Activated CD4-positive, alpha-beta memory T cell treated with anti-CD3 and anti-CD28 coated beads, Interleukin-2, amount 10 ng/mL, durations not matched to agents 7 days and 5 days (primary cell): ENCODE measurements around the gene SYT14. TPM values are rescaled to one million over a fixed set of nuclear protein-coding genes. Genes with fewer than 3 reads are reported as not detected.
"Not testable (repeated sequence)": the region's sequence is repeated elsewhere in the genome, so short reads cannot be mapped to it uniquely, and the experiment has no call there.

Experiments used
- CTCF ChIA-PET: fragments of 350-600 bp; sonication (Branson Sonifier 250); formaldehyde crosslinking; loops from one replicate; lab custom pipeline; 2021; ENCODE audit warnings: antibody characterized with exemption, inconsistent platforms; lab: Charles Lee
- POLR2A ChIA-PET: fragments of 350-600 bp; sonication (Branson Sonifier 250); formaldehyde crosslinking; loops from one replicate; lab custom pipeline; 2021; ENCODE audit warnings: antibody characterized with exemption; lab: Charles Lee
- DNase-seq: peaks from one replicate; pipeline ENCODE4 v3.0.0-alpha.2; 2020
- H3K27ac Mint-ChIP-seq: one replicate; pipeline ENCODE4 v1.8.0; 2021; ENCODE audit warnings: mild to moderate bottlenecking, mixed read lengths
- H3K27me3 Mint-ChIP-seq: one replicate; pipeline ENCODE4 v1.8.0; 2021; ENCODE audit warnings: mixed read lengths
- H3K36me3 Mint-ChIP-seq: one replicate; pipeline ENCODE4 v1.8.0; 2021; ENCODE audit warnings: low read depth, mixed read lengths
- H3K4me1 Mint-ChIP-seq: one replicate; pipeline ENCODE4 v1.8.0; 2021; ENCODE audit warnings: mixed read lengths
- H3K4me3 Mint-ChIP-seq: one replicate; pipeline ENCODE4 v1.8.0; 2021; ENCODE audit warnings: mild to moderate bottlenecking, mixed read lengths
- H3K9me3 Mint-ChIP-seq: one replicate; pipeline ENCODE4 v1.8.0; 2021; ENCODE audit warnings: mixed read lengths
- total RNA-seq, 2 experiments: library from RNA; stranded (reverse); gene quantifications; one replicate each; pipeline ENCODE4 v1.2.3, GENCODE V29; 2021

The SYT14 gene
- total RNA-seq, 2 experiments from 2014 or later = not detected

- Mint-ChIP-seq H3K36me3 (no peaks in the 10 kb centered on the region), H3K4me3 (no peak overlapping the region), H3K27me3 (no peaks in the 10 kb centered on the region), H3K9me3 (peaks cover 4% of the 10 kb centered on the region), H3K4me1 (no peaks in the 10 kb centered on the region), H3K27ac (no peak overlapping the region)
- no peak for DNase-seq
- POLR2A ChIA-PET = interaction anchor here (0.6 kb wide), 1 partner anchor 919 kb away, joined by 3 read pairs; no protein-coding TSS in a partner anchor
- CTCF ChIA-PET = no interaction called here
These were observed 166.1 kb downstream of the SYT14 start for GRCh38 chr1:210104103-210104502.

- CTCF ChIA-PET, H3K36me3 Mint-ChIP-seq, DNase-seq, H3K4me1 Mint-ChIP-seq, H3K9me3 Mint-ChIP-seq, H3K27ac Mint-ChIP-seq, POLR2A ChIA-PET, H3K4me3 Mint-ChIP-seq, H3K27me3 Mint-ChIP-seq: not testable (repeated sequence)
These were observed 174.9 kb downstream of the SYT14 start for GRCh38 chr1:210112906-210113305.

- H3K27ac Mint-ChIP-seq = no peak overlapping the region
- DNase-seq = no peak
- H3K4me1 Mint-ChIP-seq = no peaks in the 10 kb centered on the region
- H3K36me3 Mint-ChIP-seq = no peaks in the 10 kb centered on the region
- no peak overlapping the region for H3K4me3 Mint-ChIP-seq
- H3K27me3 Mint-ChIP-seq = no peaks in the 10 kb centered on the region
- CTCF ChIA-PET = no interaction called here
- no peaks in the 10 kb centered on the region for H3K9me3 Mint-ChIP-seq
- POLR2A ChIA-PET = no interaction called here
These were observed 179.2 kb downstream of the SYT14 start for GRCh38 chr1:210117198-210117597.

- CTCF ChIA-PET = no interaction called here
- no peak overlapping the region for H3K4me3 Mint-ChIP-seq
- H3K27ac Mint-ChIP-seq = no peak overlapping the region
- no peaks in the 10 kb centered on the region for H3K9me3 Mint-ChIP-seq
- no peak for DNase-seq
- no peaks in the 10 kb centered on the region for H3K27me3 Mint-ChIP-seq
- no peaks in the 10 kb centered on the region for H3K36me3 Mint-ChIP-seq
- POLR2A ChIA-PET = no interaction called here
- H3K4me1 Mint-ChIP-seq = no peaks in the 10 kb centered on the region
These were observed 179.7 kb downstream of the SYT14 start for GRCh38 chr1:210117681-210118170.

- CTCF ChIA-PET = no interaction called here
- H3K4me3 Mint-ChIP-seq = no peak overlapping the region
These were observed 185.4 kb downstream of the SYT14 start for GRCh38 chr1:210123383-210123782.

GRCh38 chr1:210123924-210124589, 186.0 kb downstream of the SYT14 start:
- no peaks in the 10 kb centered on the region for H3K36me3 Mint-ChIP-seq
- H3K9me3 Mint-ChIP-seq = no peaks in the 10 kb centered on the region
- no peak overlapping the region for H3K27ac Mint-ChIP-seq
- ChIA-PET CTCF (no interaction called here), POLR2A (no interaction called here)
- no peaks in the 10 kb centered on the region for H3K4me1 Mint-ChIP-seq
- no peak overlapping the region for H3K4me3 Mint-ChIP-seq
- DNase-seq = no peak
- no peaks in the 10 kb centered on the region for H3K27me3 Mint-ChIP-seq

More at GRCh38 chr1:210123383-210123782, 185.4 kb downstream of the SYT14 start:
- DNase-seq = no peak
- Mint-ChIP-seq H3K4me1 (no peaks in the 10 kb centered on the region), H3K9me3 (no peaks in the 10 kb centered on the region), H3K36me3 (no peaks in the 10 kb centered on the region), H3K27me3 (no peaks in the 10 kb centered on the region), H3K27ac (no peak overlapping the region)
- POLR2A ChIA-PET = no interaction called here

- H3K27me3 Mint-ChIP-seq = peaks cover 2% of the 10 kb centered on the region
- no peak overlapping the region for H3K4me3 Mint-ChIP-seq
- H3K9me3 Mint-ChIP-seq = no peaks in the 10 kb centered on the region
- POLR2A ChIA-PET = no interaction called here
- DNase-seq = no peak
- CTCF ChIA-PET = no interaction called here
- H3K27ac Mint-ChIP-seq = no peak overlapping the region
- H3K4me1 Mint-ChIP-seq = no peaks in the 10 kb centered on the region
- no peaks in the 10 kb centered on the region for H3K36me3 Mint-ChIP-seq
These were observed 186.7 kb downstream of the SYT14 start for GRCh38 chr1:210124736-210125135.

- no peak overlapping the region for H3K4me3 Mint-ChIP-seq
- H3K4me1 Mint-ChIP-seq = no peaks in the 10 kb centered on the region
- H3K27me3 Mint-ChIP-seq = peaks cover 4% of the 10 kb centered on the region
- H3K36me3 Mint-ChIP-seq = no peaks in the 10 kb centered on the region
- no peaks in the 10 kb centered on the region for H3K9me3 Mint-ChIP-seq
- ChIA-PET POLR2A (no interaction called here), CTCF (no interaction called here)
- DNase-seq = no peak
- no peak overlapping the region for H3K27ac Mint-ChIP-seq
These were observed 187.1 kb downstream of the SYT14 start for GRCh38 chr1:210125143-210125542.

GRCh38 chr1:210129092-210129491, 191.1 kb downstream of the SYT14 start:
- Mint-ChIP-seq H3K27ac (no peak overlapping the region), H3K4me1 (no peaks in the 10 kb centered on the region), H3K4me3 (no peak overlapping the region), H3K27me3 (peaks cover 4% of the 10 kb centered on the region), H3K9me3 (no peaks in the 10 kb centered on the region), H3K36me3 (no peaks in the 10 kb centered on the region)
- ChIA-PET CTCF (no interaction called here), POLR2A (no interaction called here)
- DNase-seq = no peak

- Mint-ChIP-seq H3K27ac (no peak overlapping the region), H3K4me3 (no peak overlapping the region), H3K27me3 (peaks cover 4% of the 10 kb centered on the region), H3K36me3 (no peaks in the 10 kb centered on the region), H3K4me1 (no peaks in the 10 kb centered on the region), H3K9me3 (no peaks in the 10 kb centered on the region)
- POLR2A ChIA-PET = no interaction called here
- DNase-seq = no peak
- CTCF ChIA-PET = no interaction called here
These were observed 191.7 kb downstream of the SYT14 start for GRCh38 chr1:210129759-210130158.

GRCh38 chr1:210132582-210132981, 194.6 kb downstream of the SYT14 start:
- Mint-ChIP-seq H3K27me3 (peaks cover 4% of the 10 kb centered on the region), H3K36me3 (no peaks in the 10 kb centered on the region), H3K9me3 (no peaks in the 10 kb centered on the region), H3K27ac (no peak overlapping the region), H3K4me3 (no peak overlapping the region), H3K4me1 (no peaks in the 10 kb centered on the region)
- POLR2A ChIA-PET = no interaction called here
- DNase-seq = no peak
- CTCF ChIA-PET = no interaction called here

GRCh38 chr1:210143465-210144062, 205.5 kb downstream of the SYT14 start:
- peak; percentile 49 for DNase-seq
- Mint-ChIP-seq H3K36me3 (no peaks in the 10 kb centered on the region), H3K27me3 (peaks cover 13% of the 10 kb centered on the region), H3K4me3 (no peak overlapping the region), H3K27ac (no peak overlapping the region), H3K4me1 (no peaks in the 10 kb centered on the region), H3K9me3 (no peaks in the 10 kb centered on the region)
- CTCF ChIA-PET = interaction anchor here (0.9 to 1.8 kb wide), 6 partner anchors 14 to 256 kb away, joined by 3 to 7 read pairs (median 4); no protein-coding TSS in a partner anchor
- POLR2A ChIA-PET = no interaction called here

GRCh38 chr1:210144736-210145135, 206.7 kb downstream of the SYT14 start:
- Mint-ChIP-seq H3K27ac (no peak overlapping the region), H3K4me1 (no peaks in the 10 kb centered on the region), H3K27me3 (peaks cover 13% of the 10 kb centered on the region), H3K4me3 (no peak overlapping the region), H3K9me3 (no peaks in the 10 kb centered on the region), H3K36me3 (no peaks in the 10 kb centered on the region)
- CTCF ChIA-PET = interaction anchor here (0.7 to 1.6 kb wide), 2 partner anchors 163 to 255 kb away, joined by 3 to 4 read pairs; no protein-coding TSS in a partner anchor
- no peak for DNase-seq
- POLR2A ChIA-PET = no interaction called here
